ENCODE results near the gene ZMYM2.

DNA sequence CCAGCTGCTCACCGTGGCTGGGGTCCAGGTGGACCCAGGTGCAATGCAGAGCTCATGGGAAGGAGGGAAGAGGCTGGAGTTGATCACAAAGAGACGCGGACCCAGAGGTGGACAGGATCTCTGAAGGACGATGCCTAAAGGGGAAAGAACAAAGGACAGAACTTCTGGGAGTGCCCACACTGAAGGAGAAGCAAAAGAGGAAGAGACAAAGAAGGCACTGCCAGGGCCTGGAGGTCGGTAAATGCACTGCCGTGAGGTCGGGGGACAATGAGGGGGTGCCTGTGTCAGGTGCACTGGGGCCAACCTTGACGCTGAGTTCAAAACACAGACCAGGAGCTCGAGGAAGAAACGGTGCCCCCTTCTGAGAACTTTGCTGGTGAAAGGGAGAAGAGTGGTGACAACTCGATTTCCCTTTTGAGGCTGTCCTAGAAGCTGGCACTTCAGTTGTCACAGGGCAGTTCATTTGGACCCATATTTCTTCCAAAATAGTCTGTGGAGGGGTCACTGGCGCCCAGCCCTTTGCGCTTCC lies 146.7 kb downstream of the ZMYM2 start:
- TF ChIP-seq POLR2AphosphoS5 (IDR thresholded peaks at IDR 0.05; ENCODE audit: low read depth, low read length) (no peak), TAF1 (IDR thresholded peaks at IDR 0.05; ENCODE audit: borderline replicate concordance, insufficient read depth, low read length) (no peak)

Measured in PFSK-1 (cell line).